ENCODE results near the gene PDE6B.

- no peak for TF ChIP-seq ZSCAN20 (CRISPR knock-in tag; IDR thresholded peaks at IDR 0.05)
- TF ChIP-seq, protein P1, sequence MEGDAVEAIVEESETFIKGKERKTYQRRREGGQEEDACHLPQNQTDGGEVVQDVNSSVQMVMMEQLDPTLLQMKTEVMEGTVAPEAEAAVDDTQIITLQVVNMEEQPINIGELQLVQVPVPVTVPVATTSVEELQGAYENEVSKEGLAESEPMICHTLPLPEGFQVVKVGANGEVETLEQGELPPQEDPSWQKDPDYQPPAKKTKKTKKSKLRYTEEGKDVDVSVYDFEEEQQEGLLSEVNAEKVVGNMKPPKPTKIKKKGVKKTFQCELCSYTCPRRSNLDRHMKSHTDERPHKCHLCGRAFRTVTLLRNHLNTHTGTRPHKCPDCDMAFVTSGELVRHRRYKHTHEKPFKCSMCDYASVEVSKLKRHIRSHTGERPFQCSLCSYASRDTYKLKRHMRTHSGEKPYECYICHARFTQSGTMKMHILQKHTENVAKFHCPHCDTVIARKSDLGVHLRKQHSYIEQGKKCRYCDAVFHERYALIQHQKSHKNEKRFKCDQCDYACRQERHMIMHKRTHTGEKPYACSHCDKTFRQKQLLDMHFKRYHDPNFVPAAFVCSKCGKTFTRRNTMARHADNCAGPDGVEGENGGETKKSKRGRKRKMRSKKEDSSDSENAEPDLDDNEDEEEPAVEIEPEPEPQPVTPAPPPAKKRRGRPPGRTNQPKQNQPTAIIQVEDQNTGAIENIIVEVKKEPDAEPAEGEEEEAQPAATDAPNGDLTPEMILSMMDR (IDR thresholded peaks at IDR 0.05): no peak
- TF ChIP-seq POLR2A (IDR thresholded peaks at IDR 0.05; ENCODE audit: low read length): no peak
- TF ChIP-seq HOXA7 (CRISPR knock-in tag; IDR thresholded peaks at IDR 0.05): no peak
- no peak for TF ChIP-seq HOXB13 (CRISPR knock-in tag; IDR thresholded peaks at IDR 0.05; ENCODE audit: low read depth)
- no peak for TF ChIP-seq RCOR1 (IDR thresholded peaks at IDR 0.05; ENCODE audit: low read depth, low read length)
- TF ChIP-seq JUN (IDR thresholded peaks at IDR 0.05): no peak
- no peak for TF ChIP-seq BHLHE40 (IDR thresholded peaks at IDR 0.05; ENCODE audit: low read depth, low read length)
- no peak for TF ChIP-seq SMC3 (IDR thresholded peaks at IDR 0.05)
- no peak for TF ChIP-seq CBX8 (IDR thresholded peaks at IDR 0.05)
- no peak for TF ChIP-seq KDM1A (IDR thresholded peaks at IDR 0.05; ENCODE audit: low read depth)
- TF ChIP-seq KDM5A (IDR thresholded peaks at IDR 0.05): no peak
- no peak for TF ChIP-seq CEBPB (IDR thresholded peaks at IDR 0.05)
Measured at GRCh38 chr4:625631-626161, 323 bp downstream of the PDE6B start.
